Cardiac septum (tissue), 1 donor: Measurements from ENCODE around the gene RAB11FIP2. TPM values are rescaled to one million over a fixed set of nuclear protein-coding genes. Genes with fewer than 3 reads are reported as not detected.
"Not testable (repeated sequence)": the region's sequence is repeated elsewhere in the genome, so short reads cannot be mapped to it uniquely, and the experiment has no call there.

Source experiments
- DNase-seq: peaks from one replicate; pipeline ENCODE4 v3.0.0-alpha.2; 2020; ENCODE audit warnings: low spot score
- intact Hi-C: fragments of 100-400 bp; cut with DNase I; formaldehyde crosslinking; loops from one replicate; pipeline ENCODE4 v1.14.0; 2022
- long read RNA-seq: library from polyadenylated mRNA; unstranded; transcript quantifications from one replicate; pipeline ENCODE4 v2.0.0, GENCODE V29; 2021
- total RNA-seq: library from RNA; stranded (reverse); fragmentation: NEBNext Ultra II Directional; extraction: Animal tissue kit (Norgen Biotek cat#: 25700); gene quantifications from one replicate; pipeline ENCODE4 v1.2.1, GENCODE V29; 2021
- donor health status: DM: no; HTN: no; CAD: no.

RAB11FIP2 gene
- 12.7 TPM for total RNA-seq
- long read RNA-seq, full-length matches to known transcripts, result 5 of 26 reads
- long read RNA-seq, partial matches to known transcripts, result 16 of 26 reads
- long read RNA-seq, other reads (novel, unspliced or antisense), result 5 of 26 reads

- intact Hi-C loops, result loop anchor here (10.0 kb wide), 1 partner anchor 672 kb away; the partner anchor contains the start of gene PDZD8
- peak; percentile 99 for DNase-seq
These were observed at the start of gene RAB11FIP2 for GRCh38 chr10:118046395-118047156. Gene RAB11FIP2 (minus strand): TSS chr10:118046941. CDS start chr10:118046163, 778 bp downstream.

- DNase-seq, result no peak
- intact Hi-C loops, result no loop called here
These were observed 49.3 kb upstream of the RAB11FIP2 start for GRCh38 chr10:118096022-118096421.

GRCh38 chr10:118092209-118092608, 45.5 kb upstream of the RAB11FIP2 start:
- DNase-seq, result no peak
- intact Hi-C loops, result no loop called here

- no peak for DNase-seq
- intact Hi-C loops, result no loop called here
These were observed 34.1 kb upstream of the RAB11FIP2 start for GRCh38 chr10:118080817-118081216.

- intact Hi-C loops, result no loop called here
- no peak for DNase-seq
These were observed 30.0 kb upstream of the RAB11FIP2 start for GRCh38 chr10:118076705-118077104.

- intact Hi-C loops, result no loop called here
- no peak for DNase-seq
These were observed 26.1 kb upstream of the RAB11FIP2 start for GRCh38 chr10:118072840-118073239.

- intact Hi-C loops, DNase-seq: not testable (repeated sequence)
These were observed 20.6 kb upstream of the RAB11FIP2 start for GRCh38 chr10:118067389-118067788.

- no peak for DNase-seq
- intact Hi-C loops, result no loop called here
These were observed 16.1 kb upstream of the RAB11FIP2 start for GRCh38 chr10:118062798-118063238.

- no peak for DNase-seq
- intact Hi-C loops, result no loop called here
These were observed 11.6 kb upstream of the RAB11FIP2 start for GRCh38 chr10:118058371-118058770.

- intact Hi-C loops, result no loop called here
- DNase-seq, result no peak
These were observed 10.6 kb upstream of the RAB11FIP2 start for GRCh38 chr10:118057361-118057760.

GRCh38 chr10:118054383-118054782, 7.6 kb upstream of the RAB11FIP2 start:
- DNase-seq, result no peak
- intact Hi-C loops, result no loop called here

- intact Hi-C loops, result no loop called here
- DNase-seq, result no peak
These were observed 6.1 kb upstream of the RAB11FIP2 start for GRCh38 chr10:118052816-118053215.

- no peak for DNase-seq
- intact Hi-C loops, result loop anchor here (10.0 kb wide), 1 partner anchor 673 kb away; the partner anchor contains the start of gene PDZD8
These were observed 1.1 kb upstream of the RAB11FIP2 start for GRCh38 chr10:118047880-118048279.

- no peak for DNase-seq
- intact Hi-C loops, result loop anchor here (10.0 kb wide), 1 partner anchor 672 kb away; the partner anchor contains the start of gene PDZD8
These were observed 497 bp upstream of the RAB11FIP2 start for GRCh38 chr10:118047157-118047719.

GRCh38 chr10:118045837-118046394, 825 bp downstream of the RAB11FIP2 start:
- DNase-seq, result peak; percentile 79
- intact Hi-C loops, result loop anchor here (10.0 kb wide), 1 partner anchor 671 kb away; the partner anchor contains the start of gene PDZD8

- DNase-seq, result no peak
- intact Hi-C loops, result loop anchor here (10.0 kb wide), 1 partner anchor 670 kb away; the partner anchor contains the start of gene PDZD8
These were observed 1.4 kb downstream of the RAB11FIP2 start for GRCh38 chr10:118045158-118045836.

GRCh38 chr10:118042827-118043242, 3.9 kb downstream of the RAB11FIP2 start:
- no peak for DNase-seq
- intact Hi-C loops, result loop anchor here (10.0 kb wide), 1 partner anchor 668 kb away; the partner anchor contains the start of gene PDZD8

GRCh38 chr10:118042336-118042735, 4.4 kb downstream of the RAB11FIP2 start:
- DNase-seq, result no peak
- intact Hi-C loops, result loop anchor here (10.0 kb wide), 1 partner anchor 668 kb away; the partner anchor contains the start of gene PDZD8

- no peak for DNase-seq
- intact Hi-C loops, result loop anchor here (10.0 kb wide), 1 partner anchor 667 kb away; the partner anchor contains the start of gene PDZD8
These were observed 5.4 kb downstream of the RAB11FIP2 start for GRCh38 chr10:118041316-118041715.
